Esophagus muscularis mucosa (tissue), 3 donors: ENCODE measurements around the gene CAV1.

Experiments used
- POLR2A ChIP-seq: fragments of 450-650 bp; IDR thresholded peaks from one replicate; pipeline ENCODE4 v1.6.1; 2017; ENCODE audit warnings: antibody characterized with exemption, moderate library complexity, mild to moderate bottlenecking, low read depth
- TF ChIP-seq, protein P1 (sequence below), 3 experiments: fragments of 200-600 bp in 2 of 3; fragments of 450-650 bp in 1 of 3; sonication (generic) in 2 of 3; IDR thresholded peaks; one replicate each; pipeline ENCODE4 v1.5.1; 2017 to 2019; ENCODE audit warnings: antibody characterized with exemption in 3 of 3, mild to moderate bottlenecking in 2 of 3, moderate library complexity in 1 of 3

GRCh38 chr7:116575853-116576252 lies 51.0 kb downstream of the CAV1 start:
- TF ChIP-seq, protein P1, sequence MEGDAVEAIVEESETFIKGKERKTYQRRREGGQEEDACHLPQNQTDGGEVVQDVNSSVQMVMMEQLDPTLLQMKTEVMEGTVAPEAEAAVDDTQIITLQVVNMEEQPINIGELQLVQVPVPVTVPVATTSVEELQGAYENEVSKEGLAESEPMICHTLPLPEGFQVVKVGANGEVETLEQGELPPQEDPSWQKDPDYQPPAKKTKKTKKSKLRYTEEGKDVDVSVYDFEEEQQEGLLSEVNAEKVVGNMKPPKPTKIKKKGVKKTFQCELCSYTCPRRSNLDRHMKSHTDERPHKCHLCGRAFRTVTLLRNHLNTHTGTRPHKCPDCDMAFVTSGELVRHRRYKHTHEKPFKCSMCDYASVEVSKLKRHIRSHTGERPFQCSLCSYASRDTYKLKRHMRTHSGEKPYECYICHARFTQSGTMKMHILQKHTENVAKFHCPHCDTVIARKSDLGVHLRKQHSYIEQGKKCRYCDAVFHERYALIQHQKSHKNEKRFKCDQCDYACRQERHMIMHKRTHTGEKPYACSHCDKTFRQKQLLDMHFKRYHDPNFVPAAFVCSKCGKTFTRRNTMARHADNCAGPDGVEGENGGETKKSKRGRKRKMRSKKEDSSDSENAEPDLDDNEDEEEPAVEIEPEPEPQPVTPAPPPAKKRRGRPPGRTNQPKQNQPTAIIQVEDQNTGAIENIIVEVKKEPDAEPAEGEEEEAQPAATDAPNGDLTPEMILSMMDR (IDR thresholded peaks at IDR 0.05) = no peak
- TF ChIP-seq POLR2A = no peak
